Erythroblast (primary cell): ENCODE data around the gene RBM22.

ENCODE experiments used
- DNase-seq, 2 experiments: peaks; one replicate each; lab custom pipeline; 2025; lab: John Stamatoyannopoulos, UW
- GATA1 ChIP-seq: IDR thresholded peaks from 2 replicates; pipeline ENCODE4 v1.6.1; 2011; ENCODE audit warnings: low read depth, mild to moderate bottlenecking, control low read depth, low read length, moderate library complexity
- POLR2A ChIP-seq: IDR thresholded peaks from 2 replicates; pipeline ENCODE4 v1.6.1; 2011; ENCODE audit warnings: mild to moderate bottlenecking, low read length

Gene RBM22

GRCh38 chr5:150653145-150653761 lies 47.6 kb downstream of the RBM22 start:
- TF ChIP-seq POLR2A: no peak
- TF ChIP-seq GATA1: no peak
- DNase-seq: no peak

GRCh38 chr5:150651924-150652671 lies 48.8 kb downstream of the RBM22 start:
- no peak for DNase-seq
- TF ChIP-seq GATA1: no peak
- TF ChIP-seq POLR2A: no peak

DNA sequence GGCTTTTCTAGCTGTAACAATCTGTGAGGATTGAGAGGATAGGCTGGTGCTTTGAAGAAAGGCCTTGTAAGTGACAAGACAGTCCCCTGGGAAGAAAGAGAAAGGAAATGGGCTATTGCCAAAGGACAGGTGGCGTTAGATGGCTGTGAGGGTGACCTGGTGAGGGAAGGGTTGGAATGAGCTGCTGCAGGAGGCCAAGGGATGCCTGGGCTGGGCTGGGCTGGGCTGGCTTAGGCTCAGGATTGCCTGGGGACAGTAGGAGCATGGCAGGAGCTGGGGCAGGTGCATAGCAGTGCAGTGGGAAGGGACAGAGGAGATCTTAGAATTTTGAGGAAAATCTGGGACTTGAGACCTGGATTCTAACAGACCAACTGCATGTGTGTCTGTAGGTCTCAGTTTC lies 49.5 kb downstream of the RBM22 start:
- TF ChIP-seq GATA1 (no peak), POLR2A (no peak)
- DNase-seq: no peak

DNA sequence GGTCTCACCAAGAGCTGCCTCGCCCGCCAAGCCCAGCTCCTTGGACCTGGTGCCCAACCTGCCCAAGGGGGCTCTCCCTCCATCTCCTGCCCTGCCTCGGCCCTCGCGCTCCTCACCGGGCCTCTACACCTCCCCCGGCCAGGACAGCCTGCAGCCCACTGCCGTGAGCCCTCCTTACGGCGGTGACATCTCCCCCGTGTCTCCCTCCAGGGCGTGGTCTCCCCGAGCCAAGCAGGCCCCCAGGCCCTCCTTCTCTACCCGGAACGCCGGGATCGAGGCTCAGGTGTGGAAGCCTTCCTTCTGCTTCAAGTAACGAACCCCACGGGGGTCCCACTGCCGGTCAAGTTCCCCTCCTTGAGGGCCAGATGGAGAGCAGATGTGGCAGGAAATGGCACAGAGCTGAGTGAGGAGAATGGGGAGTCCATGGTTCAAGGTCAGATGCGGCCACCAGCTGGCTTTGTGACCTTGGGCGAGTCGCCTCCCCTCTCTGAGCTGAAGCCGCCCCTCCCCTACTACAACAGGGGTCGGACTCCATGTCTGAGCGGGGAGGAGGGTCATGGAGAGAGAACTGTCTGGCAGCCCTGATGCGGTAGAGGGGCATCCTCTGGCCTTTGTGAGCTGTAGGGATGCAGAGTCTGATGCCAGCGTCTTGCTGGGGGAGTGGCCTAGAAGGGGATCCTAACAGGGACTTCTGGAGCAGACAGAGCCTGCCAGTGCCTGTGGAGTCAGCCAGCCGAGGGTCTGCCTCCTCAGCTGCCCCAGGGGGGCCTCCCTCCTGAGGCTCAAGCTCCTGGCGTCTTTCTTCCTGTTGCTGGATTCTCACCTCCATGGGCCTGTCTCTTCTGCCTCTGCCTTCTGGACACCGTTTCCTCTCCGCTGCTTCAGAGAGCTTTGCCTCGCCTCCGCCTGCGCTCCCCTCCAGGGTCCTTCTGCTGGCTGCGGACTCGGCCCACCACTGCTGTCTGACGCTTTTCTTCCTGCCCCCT lies 50.5 kb downstream of the RBM22 start:
- no peak for TF ChIP-seq GATA1
- TF ChIP-seq POLR2A: no peak
- no peak for DNase-seq

- no peak for DNase-seq
- TF ChIP-seq GATA1 (no peak), POLR2A (no peak)
Observed at GRCh38 chr5:150649108-150650020, 51.5 kb downstream of the RBM22 start.

DNA sequence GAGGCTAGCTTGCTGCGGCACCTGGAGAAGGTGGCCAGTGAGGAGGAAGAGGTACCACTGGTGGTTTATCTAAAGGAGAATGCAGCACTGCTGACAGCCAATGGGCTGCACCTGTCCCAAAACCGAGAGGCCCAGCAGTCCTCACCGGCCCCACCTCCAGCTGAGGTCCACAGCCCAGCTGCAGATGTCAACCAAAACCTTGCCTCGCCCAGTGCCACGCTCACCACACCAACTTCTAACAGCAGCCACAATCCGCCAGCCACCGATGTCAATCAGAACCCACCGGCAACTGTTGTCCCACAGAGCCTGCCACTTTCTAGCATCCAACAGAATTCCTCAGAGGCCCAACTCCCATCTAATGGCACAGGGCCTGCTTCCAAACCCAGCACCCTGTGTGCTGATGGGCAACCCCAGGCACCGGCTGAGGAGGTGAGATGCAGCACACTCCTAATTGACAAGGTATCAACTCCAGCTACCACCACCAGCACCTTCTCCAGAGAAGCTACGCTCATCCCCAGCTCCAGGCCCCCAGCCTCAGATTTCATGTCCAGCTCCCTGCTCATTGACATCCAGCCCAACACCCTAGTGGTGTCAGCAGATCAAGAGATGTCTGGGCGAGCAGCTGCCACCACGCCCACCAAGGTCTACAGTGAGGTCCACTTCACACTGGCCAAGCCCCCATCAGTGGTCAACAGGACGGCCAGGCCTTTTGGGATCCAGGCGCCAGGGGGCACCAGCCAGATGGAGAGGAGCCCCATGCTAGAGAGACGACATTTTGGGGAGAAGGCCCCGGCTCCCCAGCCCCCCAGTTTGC lies 52.4 kb downstream of the RBM22 start:
- no peak for DNase-seq
- TF ChIP-seq GATA1 (no peak), POLR2A (no peak)

DNA sequence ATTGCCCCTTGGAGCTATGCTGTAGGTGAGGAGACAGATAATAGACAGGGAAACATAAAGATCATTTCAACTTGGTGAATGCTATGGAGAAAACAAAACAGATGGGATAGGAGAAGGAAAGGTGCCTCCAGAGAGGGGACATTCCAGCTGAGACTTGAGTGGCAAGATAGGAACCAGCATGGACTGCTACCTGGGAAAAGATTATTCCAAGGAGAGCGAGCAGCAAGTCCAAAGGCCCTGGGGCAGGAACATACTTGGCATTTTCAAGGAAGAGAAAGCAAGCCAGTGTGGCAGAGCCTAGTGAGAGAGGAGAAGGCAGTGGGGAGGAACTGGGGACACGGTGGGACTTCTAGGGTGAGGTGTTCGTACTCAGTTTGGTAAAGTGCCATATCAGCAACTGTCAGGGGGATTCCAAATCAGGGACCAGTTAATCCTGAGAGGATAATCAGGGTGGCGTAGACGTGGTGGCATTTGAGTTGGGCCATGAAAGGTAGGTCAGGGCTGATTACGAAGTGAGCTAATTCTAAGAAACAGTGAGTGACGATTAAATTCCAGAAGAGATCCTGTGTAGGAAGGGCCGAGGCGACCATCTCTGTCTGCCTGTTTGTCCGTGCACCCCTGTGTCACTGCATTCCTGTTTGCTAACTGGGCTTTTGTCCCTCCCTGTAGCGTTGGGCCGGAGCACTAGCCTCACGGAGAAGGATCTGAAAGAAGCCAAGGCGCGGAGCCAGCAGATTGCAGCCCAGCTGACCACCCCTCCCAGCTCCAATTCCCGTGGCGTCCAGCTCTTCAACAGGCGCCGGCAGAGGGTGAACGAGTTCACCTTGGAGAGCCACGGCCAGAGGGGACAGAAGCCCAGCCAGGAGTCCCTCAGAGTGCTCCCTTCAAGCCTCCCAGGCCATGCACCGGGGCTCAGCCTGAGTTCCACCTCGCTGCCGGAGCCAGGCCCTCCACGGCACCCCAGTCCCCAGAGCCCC lies 53.3 kb downstream of the RBM22 start:
- no peak for DNase-seq
- TF ChIP-seq GATA1: no peak
- TF ChIP-seq POLR2A: no peak

DNA sequence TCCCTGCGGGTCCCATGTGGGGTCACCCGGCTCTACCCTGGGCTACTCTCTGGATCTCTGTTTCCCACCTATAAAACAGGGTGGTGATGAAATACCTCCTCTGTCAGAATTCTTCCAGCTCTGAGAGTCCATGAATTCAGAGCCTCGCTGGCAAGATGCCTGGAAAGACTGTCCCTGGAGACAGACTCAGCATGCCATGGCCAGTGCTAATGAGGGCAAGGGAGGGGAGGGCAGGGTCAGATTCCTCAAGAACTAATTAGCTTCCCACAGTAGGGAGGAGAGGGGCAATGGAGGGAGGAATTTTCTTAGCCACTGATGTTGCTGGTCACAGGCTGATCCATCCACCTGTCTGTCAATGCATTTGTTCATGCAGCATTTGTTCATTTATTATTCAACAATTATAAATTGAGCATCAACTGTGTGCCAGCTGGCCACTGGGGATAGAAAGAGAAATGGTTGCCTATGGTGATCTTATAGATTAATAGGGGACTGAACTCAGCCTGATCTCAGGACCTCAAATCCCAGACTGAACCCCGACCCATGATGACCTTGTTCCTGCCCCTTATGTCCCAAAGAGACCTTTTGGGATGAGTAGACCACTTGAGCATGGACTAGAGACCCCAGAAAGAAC lies 55.7 kb downstream of the RBM22 start:
- no peak for DNase-seq
- no peak for TF ChIP-seq GATA1
- TF ChIP-seq POLR2A: no peak

DNA sequence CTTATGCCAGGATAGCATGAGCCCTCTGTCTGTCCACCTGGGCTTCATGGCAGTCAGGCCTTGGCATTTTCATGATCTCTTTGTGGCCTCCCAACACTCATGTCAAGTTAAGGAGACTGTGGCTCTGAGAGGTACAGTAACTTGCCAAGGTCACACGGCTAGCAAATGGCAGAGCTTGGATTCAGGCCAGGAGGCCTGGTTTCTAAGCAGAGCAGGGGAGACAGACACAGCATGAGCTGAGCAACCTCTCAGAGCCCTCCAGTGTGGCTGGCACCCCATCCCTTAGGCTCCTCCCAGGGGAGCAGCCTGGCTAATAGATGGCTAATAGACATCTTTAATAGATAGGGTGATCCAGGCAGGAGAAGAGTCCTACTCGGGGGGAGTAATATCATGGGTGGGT lies 56.3 kb downstream of the RBM22 start:
- TF ChIP-seq GATA1: no peak
- no peak for TF ChIP-seq POLR2A
- DNase-seq: no peak

DNA sequence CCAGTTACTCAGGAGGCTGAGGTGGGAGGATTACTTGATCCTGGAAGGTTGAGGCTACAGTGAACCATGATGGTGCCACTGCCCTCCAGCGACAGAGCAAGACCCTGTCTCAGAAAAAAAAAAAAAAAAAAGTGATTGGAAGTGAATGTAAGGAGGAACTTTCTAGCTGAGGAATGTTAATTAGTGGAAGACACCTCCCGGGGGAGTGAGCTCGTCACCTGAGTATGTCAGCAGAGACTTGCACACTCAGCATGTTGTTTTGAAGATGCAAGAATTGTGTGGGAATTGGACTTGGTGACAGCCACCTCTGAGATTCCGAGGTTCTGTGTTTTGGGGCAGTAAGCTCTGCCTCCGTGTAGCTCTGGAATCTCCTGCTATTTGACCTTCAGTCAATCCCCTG lies 56.8 kb downstream of the RBM22 start:
- DNase-seq: no peak
- TF ChIP-seq GATA1: no peak
- TF ChIP-seq POLR2A: no peak
